ENCODE data around the gene H1-8.

DNA sequence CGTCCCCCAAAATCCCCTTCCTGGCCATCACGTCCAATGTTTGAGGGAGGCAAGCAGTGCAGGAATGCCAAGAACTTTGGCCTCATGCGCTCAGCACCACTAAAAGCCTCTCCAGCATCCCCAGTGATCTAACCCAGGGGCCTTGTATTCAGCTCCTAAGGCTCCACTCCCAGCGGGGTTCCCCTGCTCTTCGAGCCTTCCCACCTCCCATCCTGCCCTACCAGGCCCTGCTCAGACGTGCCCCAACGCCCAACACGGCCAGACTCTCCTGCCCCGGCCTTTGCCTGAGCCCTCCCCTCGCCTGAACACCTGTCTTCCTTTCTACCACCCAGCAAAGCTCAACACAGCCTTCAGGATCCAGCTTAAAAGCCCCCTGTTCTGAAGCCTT is 33.0 kb downstream of the H1-8 start:
- TF ChIP-seq, protein P1, sequence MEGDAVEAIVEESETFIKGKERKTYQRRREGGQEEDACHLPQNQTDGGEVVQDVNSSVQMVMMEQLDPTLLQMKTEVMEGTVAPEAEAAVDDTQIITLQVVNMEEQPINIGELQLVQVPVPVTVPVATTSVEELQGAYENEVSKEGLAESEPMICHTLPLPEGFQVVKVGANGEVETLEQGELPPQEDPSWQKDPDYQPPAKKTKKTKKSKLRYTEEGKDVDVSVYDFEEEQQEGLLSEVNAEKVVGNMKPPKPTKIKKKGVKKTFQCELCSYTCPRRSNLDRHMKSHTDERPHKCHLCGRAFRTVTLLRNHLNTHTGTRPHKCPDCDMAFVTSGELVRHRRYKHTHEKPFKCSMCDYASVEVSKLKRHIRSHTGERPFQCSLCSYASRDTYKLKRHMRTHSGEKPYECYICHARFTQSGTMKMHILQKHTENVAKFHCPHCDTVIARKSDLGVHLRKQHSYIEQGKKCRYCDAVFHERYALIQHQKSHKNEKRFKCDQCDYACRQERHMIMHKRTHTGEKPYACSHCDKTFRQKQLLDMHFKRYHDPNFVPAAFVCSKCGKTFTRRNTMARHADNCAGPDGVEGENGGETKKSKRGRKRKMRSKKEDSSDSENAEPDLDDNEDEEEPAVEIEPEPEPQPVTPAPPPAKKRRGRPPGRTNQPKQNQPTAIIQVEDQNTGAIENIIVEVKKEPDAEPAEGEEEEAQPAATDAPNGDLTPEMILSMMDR (IDR thresholded peaks at IDR 0.05): no peak
- no peak for TF ChIP-seq POLR2A (IDR thresholded peaks at IDR 0.05)
